GM12878 (cell line): Measurements from ENCODE around the gene GJB4. TPM values are rescaled to one million over a fixed set of nuclear protein-coding genes. Genes with fewer than 3 reads are reported as not detected.

Experiments used
- ATAC-seq: fragments of 200-7000 bp; cut with Tn5 transposase; 3 replicates; pipeline ENCODE4 v1.9.1; 2020; ENCODE audit warnings: mild to moderate bottlenecking, moderate library complexity
- BruUV-seq: library from RNA; stranded (reverse); fragments of 400-500 nt; replicated peaks from 2 replicates; lab custom pipeline; 2021; lab: Mats Ljungman, UMichigan
- CTCF ChIA-PET: fragments of 300-600 bp; sonication (Branson Sonifier 250); formaldehyde crosslinking; extraction: SDS; loops from one replicate; lab custom pipeline; 2021; ENCODE audit warnings: inconsistent platforms; lab: Yijun Ruan, JAX
- POLR2A ChIA-PET: fragments of 350-600 bp; formaldehyde crosslinking; extraction: SDS; loops from one replicate; lab custom pipeline; 2021; ENCODE audit warnings: inconsistent platforms; lab: Charles Lee
- RAD21 ChIA-PET: fragments of 300-600 bp; sonication (Branson Sonifier 250); formaldehyde crosslinking; loops from one replicate; lab custom pipeline; 2023; ENCODE audit warnings: antibody characterized with exemption; ENCODE audit not compliant: unreplicated experiment; lab: Charles Lee
- SMC1A ChIA-PET: fragments of 300-600 bp; sonication (Branson Sonifier 250); formaldehyde crosslinking; loops from one replicate; lab custom pipeline; 2023; ENCODE audit not compliant: unreplicated experiment, uncharacterized antibody; lab: Charles Lee
- DNase-seq: peaks from one replicate; pipeline ENCODE4 v3.0.0-alpha.2; 2011; ENCODE audit warnings: low read depth, low spot score
- FAIRE-seq: peaks from 3 replicates; lab custom pipeline; 2011; peaks lifted over from hg19 to GRCh38; lab: Jason Lieb, UNC
- H2AFZ ChIP-seq: 2 replicates; pipeline ENCODE4 v1.6.0; 2011; ENCODE audit warnings: low read depth, low read length, control low read depth; ENCODE audit not compliant: control insufficient read depth
- H3K27ac ChIP-seq: 2 replicates; pipeline ENCODE4 v1.5.1; 2011; ENCODE audit warnings: control low read depth; ENCODE audit not compliant: control insufficient read depth, insufficient read depth
- H3K27me3 ChIP-seq, 2 experiments: replicated peaks in 1 of 2; 2 replicates each; pipeline versions ENCODE4 v1.6.0 to v1.6.1; 2011; ENCODE audit warnings: low read length in 1 of 2; ENCODE audit not compliant: control insufficient read depth in 2 of 2, insufficient read depth in 2 of 2
- H3K36me3 ChIP-seq, 2 experiments: 2 replicates each; pipeline ENCODE4 v1.5.1; 2011; ENCODE audit warnings: low read length in 1 of 2; ENCODE audit not compliant: control insufficient read depth in 2 of 2, insufficient read depth in 2 of 2
- H3K4me1 ChIP-seq: 2 replicates; pipeline ENCODE4 v1.6.1; 2011; ENCODE audit warnings: mild to moderate bottlenecking, low read length, moderate library complexity, mixed read lengths; ENCODE audit not compliant: control insufficient read depth, insufficient read depth
- H3K4me2 ChIP-seq: 2 replicates; pipeline ENCODE4 v1.6.0; 2011; ENCODE audit warnings: control low read depth; ENCODE audit not compliant: control insufficient read depth, insufficient read depth
- H3K4me3 ChIP-seq: fragments of 200-600 bp; sonication (generic); 2 replicates; pipeline ENCODE4 v1.5.1; 2016
- H3K79me2 ChIP-seq: 2 replicates; pipeline ENCODE4 v1.6.0; 2011; ENCODE audit warnings: low read length; ENCODE audit not compliant: control insufficient read depth, insufficient read depth
- H3K9ac ChIP-seq: 2 replicates; pipeline ENCODE4 v1.8.0; 2011; ENCODE audit warnings: low read length, control low read depth, mixed read lengths; ENCODE audit not compliant: control insufficient read depth, insufficient read depth
- H3K9me3 ChIP-seq: replicated peaks from 3 replicates; pipeline ENCODE4 v1.5.1; 2011; ENCODE audit warnings: mild to moderate bottlenecking, low read length; ENCODE audit not compliant: control insufficient read depth, insufficient read depth
- H4K20me1 ChIP-seq: 2 replicates; pipeline ENCODE4 v1.6.0; 2011; ENCODE audit not compliant: control insufficient read depth, insufficient read depth
- BACH1 ChIP-seq: fragments of 450-650 bp; IDR thresholded peaks from 2 replicates; pipeline ENCODE4 v1.6.1; 2017; ENCODE audit warnings: mild to moderate bottlenecking, borderline replicate concordance
- EGR1 ChIP-seq, 2 experiments: IDR thresholded peaks; 1 replicate in 1 of 2; 2 replicates in 1 of 2; pipeline ENCODE4 v1.6.1; 2011 to 2012; ENCODE audit warnings: low read depth in 2 of 2, low read length in 2 of 2, borderline replicate concordance in 1 of 2, mild to moderate bottlenecking in 1 of 2, moderate library complexity in 1 of 2
- JUND ChIP-seq: IDR thresholded peaks from 2 replicates; pipeline ENCODE4 v1.6.1; 2012; ENCODE audit warnings: low read depth, mild to moderate bottlenecking, low read length, improper control_type of control experiment, moderate library complexity
- PAX8 ChIP-seq: fragments of 450-650 bp; IDR thresholded peaks from 2 replicates; pipeline ENCODE4 v1.6.1; 2017; ENCODE audit warnings: mild to moderate bottlenecking, moderate library complexity
- POLR2A ChIP-seq: IDR thresholded peaks from 2 replicates; pipeline ENCODE4 v1.6.1; 2011; ENCODE audit warnings: low read depth, mild to moderate bottlenecking, low read length
- RB1 ChIP-seq: fragments of 450-650 bp; formaldehyde crosslinking; IDR thresholded peaks from 2 replicates; pipeline ENCODE4 v1.6.1; 2017; ENCODE audit warnings: mild to moderate bottlenecking, borderline replicate concordance
- REST ChIP-seq: IDR thresholded peaks from 2 replicates; pipeline ENCODE4 v1.6.1; 2012; ENCODE audit warnings: mild to moderate bottlenecking, low read depth, low read length
- SMAD1 ChIP-seq: fragments of 450-650 bp; IDR thresholded peaks from 2 replicates; pipeline ENCODE4 v1.6.1; 2018; ENCODE audit warnings: mild to moderate bottlenecking, low read depth; ENCODE audit not compliant: partially characterized antibody
- SP1 ChIP-seq: IDR thresholded peaks from one replicate; pipeline ENCODE4 v1.6.1; 2011; ENCODE audit warnings: low read depth, low read length
- SUZ12 ChIP-seq: fragments of 200-600 bp; sonication (generic); IDR thresholded peaks from one replicate; pipeline ENCODE4 v1.6.1; 2018; ENCODE audit warnings: antibody characterized with exemption, mild to moderate bottlenecking; ENCODE audit not compliant: unreplicated experiment
- ZNF207 ChIP-seq: fragments of 450-650 bp; IDR thresholded peaks from 2 replicates; pipeline ENCODE4 v1.6.1; 2014; ENCODE audit warnings: antibody characterized with exemption, mild to moderate bottlenecking, borderline replicate concordance
- ZSCAN29 ChIP-seq: fragments of 450-650 bp; IDR thresholded peaks from 2 replicates; pipeline ENCODE4 v1.6.1; 2017; ENCODE audit warnings: mild to moderate bottlenecking, moderate library complexity
- ZZZ3 ChIP-seq: IDR thresholded peaks from 2 replicates; pipeline ENCODE4 v1.6.1; 2011; ENCODE audit warnings: low read depth; ENCODE audit not compliant: control insufficient read depth, insufficient read length
- WGBS: methylation state at CpG from one replicate; pipeline ENCODE4 v1.1.6; 2016; ENCODE audit warnings: low lambda C conversion rate; ENCODE audit not compliant: insufficient replicate concordance, insufficient coverage; ENCODE audit errors: missing lambda C conversion rate; 5-methylcytosine and 5-hydroxymethylcytosine counted together
- in situ Hi-C: fragments of 300-500 bp; cut with MboI; formaldehyde crosslinking; loops from 9 replicates; pipeline ENCODE4 v1.14.3; 2018; ENCODE audit warnings: mixed read lengths
- intact Hi-C: fragments of 100-400 bp; cut with micrococcal nuclease; formaldehyde crosslinking; loops from one replicate; pipeline ENCODE4 v1.14.2; 2022; ENCODE audit not compliant: unreplicated experiment
- polyA plus RNA-seq, 11 experiments: library from polyadenylated mRNA; depleted of rRNA in 4 of 11; unstranded in 6 of 11; stranded (reverse) in 5 of 11; fragments of >200 nt; fragmentation: Nextera tagmentation in 4 of 11; fragmentation: Illumina TruSeq in 1 of 11; extraction: Ambion mirVana in 4 of 11; extraction: Trizol in 1 of 11; gene quantifications; 1 replicate in 1 of 11; 2 replicates in 10 of 11; pipeline versions ENCODE4 v1.2.1 to v1.2.3, GENCODE V29; 2011 to 2016; ENCODE audit warnings: inconsistent platforms in 2 of 11, missing spikeins in 2 of 11, low read depth in 1 of 11
- total RNA-seq, 4 experiments: library from RNA; depleted of rRNA in 3 of 4; stranded (reverse); fragments of >200 nt in 3 of 4; fragmentation: Illumina TruSeq in 1 of 4; extraction: Trizol in 1 of 4; gene quantifications; 2 replicates each; pipeline versions ENCODE4 v1.2.1 to v1.2.3, GENCODE V29; 2013 to 2021

The GJB4 gene
- total and polyA plus RNA-seq, 10 of the 15 experiments (the other 5 are each of a cell fraction or from before 2014, with no cell fraction given), result not detected

GRCh38 chr1:34757386-34757785, 2.2 kb upstream of the GJB4 start:
- H4K20me1 ChIP-seq, result no peaks in the 10 kb centered on the region
- BruUV-seq, result no TSS peak
- H3K4me1 ChIP-seq, result no peaks in the 10 kb centered on the region
- no peaks in the 10 kb centered on the region for H3K36me3 ChIP-seq
- H3K4me3 ChIP-seq, result no peak overlapping the region
- no peak overlapping the region for H3K4me2 ChIP-seq
- TF ChIP-seq ZZZ3, result no peak
- no peak for TF ChIP-seq SP1
- TF ChIP-seq POLR2A, result no peak
- no peak for TF ChIP-seq RB1
- no peak for TF ChIP-seq JUND
- TF ChIP-seq BACH1, result no peak
- no peak for TF ChIP-seq ZNF207
- TF ChIP-seq SUZ12, result no peak
- TF ChIP-seq EGR1 (IDR thresholded peaks at IDR 0.05; ENCODE audit: borderline replicate concordance in 1 of 2, low read depth in 2 of 2, low read length in 2 of 2), result no peak
- no peak for TF ChIP-seq ZSCAN29
- ChIA-PET CTCF (interaction anchor here (1.0 kb wide), 1 partner anchor 14 kb away, joined by 3 read pairs; no protein-coding TSS in a partner anchor), POLR2A (no interaction called here), RAD21 (no interaction called here), SMC1A (interaction anchor here (0.7 kb wide), 1 partner anchor 9 kb away, joined by 4 read pairs; no protein-coding TSS in a partner anchor)
- no peaks in the 10 kb centered on the region; a peak in 2 of 4 replicates for H3K27me3 ChIP-seq
- WGBS, result 24% methylated on average over 21 of the region's 21 CpGs
- intact Hi-C loops (no loop called here), in situ Hi-C loops (no loop called here)
- no peak overlapping the region for H3K9ac ChIP-seq
- no peak overlapping the region for H3K27ac ChIP-seq
- FAIRE-seq (no peak), DNase-seq (no peak), ATAC-seq (no peak)
- H2AFZ ChIP-seq, result no peak overlapping the region
- no peaks in the 10 kb centered on the region for H3K9me3 ChIP-seq
- H3K79me2 ChIP-seq, result no peaks in the 10 kb centered on the region

GRCh38 chr1:34758751-34759150, 789 bp upstream of the GJB4 start:
- POLR2A ChIA-PET, result no interaction called here
- WGBS, result 40% methylated on average over 4 of the region's 4 CpGs
- TF ChIP-seq SMAD1, result no peak
- no peak for TF ChIP-seq PAX8
- no peak for TF ChIP-seq REST

More at GRCh38 chr1:34758751-34759150, 789 bp upstream of the GJB4 start:
- no peaks in the 10 kb centered on the region for H3K4me1 ChIP-seq
- H3K27me3 ChIP-seq, result no peaks in the 10 kb centered on the region; a peak in 2 of 4 replicates
- H3K36me3 ChIP-seq, result no peaks in the 10 kb centered on the region
- H4K20me1 ChIP-seq, result no peaks in the 10 kb centered on the region
- ChIA-PET SMC1A (no interaction called here), CTCF (no interaction called here), RAD21 (no interaction called here)
- no peak overlapping the region for H3K4me2 ChIP-seq
- H3K9me3 ChIP-seq, result no peaks in the 10 kb centered on the region
- no peak for FAIRE-seq
- in situ Hi-C loops, result no loop called here
- no peak overlapping the region for H3K9ac ChIP-seq
- DNase-seq, result no peak
- H3K27ac ChIP-seq, result no peak overlapping the region
- no peak overlapping the region for H3K4me3 ChIP-seq
- no TSS peak for BruUV-seq
- H2AFZ ChIP-seq, result no peak overlapping the region
- H3K79me2 ChIP-seq, result no peaks in the 10 kb centered on the region
- intact Hi-C loops, result no loop called here
- ATAC-seq, result no peak
